Measurements from ENCODE around the gene SYT15B.
"Not testable (repeated sequence)": the region's sequence is repeated elsewhere in the genome, so short reads cannot be mapped to it uniquely, and the experiment has no call there.

SYT15B gene

DNA sequence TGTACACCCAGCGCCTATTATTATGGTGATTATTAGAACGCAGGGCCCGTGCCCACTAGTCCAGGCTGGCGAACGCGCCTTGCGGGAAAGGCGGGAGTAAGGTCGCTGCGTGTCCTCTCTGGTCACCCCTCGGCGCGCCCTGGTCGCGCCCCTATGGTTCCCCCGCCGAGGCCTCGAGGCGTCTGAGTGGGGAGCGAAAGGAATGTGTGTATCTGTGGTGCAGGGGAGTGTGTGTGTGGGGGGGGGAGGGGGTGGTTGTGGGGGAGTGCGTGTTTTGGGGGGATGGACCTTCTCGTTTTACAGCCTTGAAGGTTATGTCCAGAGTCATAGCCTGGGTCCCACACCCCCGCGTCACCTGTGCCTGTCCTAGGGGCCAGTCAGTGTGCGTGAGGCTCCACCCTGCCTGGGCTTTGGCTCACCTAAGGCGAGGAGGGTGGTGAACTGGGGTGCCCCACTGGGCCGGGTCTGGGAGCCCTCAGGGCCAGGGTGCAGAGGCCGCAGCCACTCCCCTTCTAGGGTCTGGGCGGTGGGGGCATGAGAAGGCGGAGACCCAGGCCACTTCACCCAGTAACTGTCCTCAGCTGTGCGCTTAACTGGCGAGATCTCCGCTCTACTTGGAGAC is at the start of gene SYT15B:
Gene SYT15B, minus strand, starts transcription at position 39 of the 622 bp plus-strand sequence. CDS start 952 bp downstream, outside the sequence.
- not testable (repeated sequence) for DNase-seq

DNA sequence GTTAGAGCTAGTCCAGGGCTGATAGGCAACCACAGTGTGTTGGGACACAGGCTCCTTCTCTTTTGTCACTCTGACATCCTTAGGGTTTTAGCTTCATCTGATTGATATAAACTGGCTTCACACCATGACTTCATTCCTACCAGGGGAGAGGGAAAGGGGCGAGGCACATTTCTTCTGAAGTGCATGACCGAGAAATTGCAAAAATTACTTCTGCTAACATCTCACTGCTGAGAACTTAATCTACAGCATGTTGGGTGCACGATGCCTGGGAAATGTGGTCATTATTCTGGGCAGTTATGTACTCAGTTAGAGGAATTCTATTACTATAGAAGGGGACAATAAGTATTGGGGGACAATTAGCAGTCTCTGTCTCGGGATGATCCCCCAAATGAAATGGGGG is 16.2 kb upstream of the SYT15B start:
- DNase-seq: not testable (repeated sequence)

DNA sequence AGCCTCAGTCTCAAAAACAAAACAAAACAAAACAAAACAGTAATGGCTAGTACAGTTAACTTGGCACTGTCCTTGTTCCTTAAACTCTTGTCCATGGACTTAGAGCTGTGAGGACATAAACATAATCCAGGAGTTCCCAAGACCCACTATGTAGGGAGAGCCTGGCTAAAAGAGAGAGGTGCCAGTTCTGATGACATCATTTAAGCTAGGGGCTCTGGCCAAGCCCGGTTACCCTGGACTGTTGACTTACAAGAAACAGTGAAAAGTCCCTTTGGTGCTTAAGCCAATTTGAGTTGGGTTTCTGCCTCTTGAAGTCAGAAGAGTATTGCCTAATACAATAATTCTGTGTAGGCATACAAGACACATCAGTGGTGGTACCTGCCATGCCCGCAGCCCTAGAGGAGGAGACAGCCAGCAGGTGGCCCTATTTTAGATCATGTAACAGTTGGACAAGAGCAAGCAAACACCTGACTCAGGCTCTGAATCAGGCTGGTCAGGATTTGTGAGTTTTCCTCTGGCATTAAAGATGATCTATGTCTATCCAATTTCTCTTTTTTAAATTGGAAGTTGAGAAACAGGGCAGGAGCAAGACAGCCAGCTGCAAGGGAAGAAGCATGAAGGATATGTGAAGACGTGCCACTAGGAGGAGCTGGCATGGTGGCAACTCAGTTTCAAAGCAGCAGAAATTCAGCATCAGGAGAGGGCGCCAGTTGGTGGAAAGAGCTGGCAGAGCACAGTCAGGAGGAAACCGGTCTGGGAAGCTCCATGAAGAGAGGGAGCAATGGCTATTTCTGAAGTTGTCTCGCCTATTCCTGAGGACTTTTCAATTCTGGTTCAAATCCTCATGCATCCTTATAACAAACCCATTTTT is 12.2 kb upstream of the SYT15B start:
- DNase-seq: not testable (repeated sequence)

DNA sequence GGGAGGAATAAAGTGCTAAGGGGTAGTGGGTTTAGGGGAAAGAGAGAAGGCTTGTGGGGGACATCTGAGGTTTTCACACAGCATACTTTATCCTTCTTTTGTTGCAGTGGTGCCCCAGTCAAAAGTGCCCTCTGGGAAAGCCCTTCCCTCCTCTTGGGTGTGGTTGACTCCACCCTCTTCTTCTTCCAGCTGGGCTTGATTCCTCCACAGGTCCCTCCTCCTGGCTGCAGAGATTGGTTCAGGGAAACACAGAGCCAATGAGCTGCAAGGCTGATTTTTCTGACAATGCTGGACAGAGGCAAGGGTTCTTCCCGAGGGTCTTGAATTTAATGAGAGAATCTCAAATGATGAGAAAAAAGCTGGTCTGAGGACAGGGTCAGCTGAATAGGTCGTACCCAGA is 7.4 kb upstream of the SYT15B start:
- not testable (repeated sequence) for DNase-seq

DNA sequence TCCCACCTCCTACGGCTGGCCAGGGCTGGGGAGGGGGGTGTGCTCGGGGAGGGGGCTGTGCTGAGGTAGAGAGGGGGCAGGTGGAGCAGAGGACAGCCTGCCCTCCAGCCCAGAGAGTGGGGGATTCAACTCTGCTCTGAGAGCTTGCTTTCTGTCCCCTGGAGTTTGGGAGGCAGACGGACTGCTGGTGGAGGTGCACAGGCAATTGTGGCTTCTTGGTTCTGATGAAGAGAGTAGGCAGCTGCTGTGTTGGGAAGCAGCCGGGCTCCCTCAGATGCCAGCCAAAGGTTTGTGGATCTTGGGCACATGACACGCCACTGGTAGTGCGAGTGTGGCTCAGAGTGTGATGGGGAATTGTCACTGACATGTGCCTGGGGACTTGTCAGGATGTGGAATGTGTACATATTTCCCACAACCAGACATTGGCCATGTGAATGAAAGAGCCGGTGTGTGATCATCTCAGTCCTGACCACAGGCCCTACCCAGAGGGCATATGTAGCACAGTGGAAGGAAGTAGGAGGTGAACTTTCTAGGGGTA is 5.3 kb upstream of the SYT15B start:
- DNase-seq: not testable (repeated sequence)

DNA sequence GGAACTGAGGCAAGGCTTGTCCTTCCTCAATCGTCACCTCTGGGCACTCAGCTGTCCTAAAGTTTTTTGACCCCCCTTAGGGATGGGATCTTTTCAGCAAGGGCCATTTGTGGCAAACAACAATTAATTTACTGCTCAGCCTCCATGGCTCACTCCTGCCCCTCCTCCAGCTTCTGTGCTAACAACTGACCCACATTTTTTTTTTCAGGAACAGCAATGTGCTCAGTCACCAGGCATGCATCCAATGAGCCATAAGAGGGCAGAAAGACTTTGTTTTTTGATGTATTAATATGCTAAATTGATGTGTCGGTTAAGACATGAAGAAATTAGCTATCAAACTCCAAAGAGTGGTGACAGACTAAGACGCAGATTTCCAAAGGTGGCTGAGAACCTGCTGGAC is 4.7 kb upstream of the SYT15B start:
- DNase-seq: not testable (repeated sequence)

DNA sequence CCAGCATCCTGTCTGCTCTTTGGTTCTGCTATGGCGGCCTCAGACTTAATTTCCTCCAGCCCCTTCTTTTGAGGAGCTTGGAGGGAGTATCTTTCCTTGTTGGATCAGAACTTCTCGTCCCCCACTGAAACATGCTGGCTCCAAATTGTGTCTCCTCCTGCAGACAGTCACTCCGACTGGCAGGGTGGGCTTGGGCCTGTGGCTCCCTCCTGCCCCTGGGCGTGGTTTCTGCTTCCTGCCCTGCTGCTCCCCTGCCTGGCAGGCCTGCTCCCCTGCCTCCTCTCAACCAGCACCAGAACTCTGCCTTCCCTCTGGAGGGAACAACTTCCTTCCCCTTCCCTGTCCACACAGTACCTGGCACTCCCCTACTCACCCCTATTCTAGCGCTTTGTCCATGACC is 3.8 kb upstream of the SYT15B start:
- not testable (repeated sequence) for DNase-seq

DNA sequence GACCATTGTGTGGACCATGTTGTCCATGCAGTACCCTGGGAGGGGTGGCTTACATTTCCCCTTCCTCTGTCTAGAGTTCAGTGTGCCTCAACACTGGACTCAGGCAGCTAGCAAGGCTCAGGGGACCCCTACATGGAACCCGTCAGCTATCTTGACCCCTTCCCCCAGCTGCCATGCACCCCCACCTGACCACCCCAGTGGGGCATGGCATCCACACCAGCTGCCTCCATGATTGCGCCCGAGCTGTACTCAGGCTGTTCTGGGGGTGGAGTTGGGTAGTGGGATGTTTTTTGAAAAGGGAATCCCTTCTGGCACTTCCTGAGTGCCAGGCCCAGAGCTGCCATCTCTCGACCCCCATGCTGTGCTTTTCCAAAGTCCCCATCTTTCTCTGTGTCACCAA is 1.8 kb upstream of the SYT15B start:
- DNase-seq: not testable (repeated sequence)

DNA sequence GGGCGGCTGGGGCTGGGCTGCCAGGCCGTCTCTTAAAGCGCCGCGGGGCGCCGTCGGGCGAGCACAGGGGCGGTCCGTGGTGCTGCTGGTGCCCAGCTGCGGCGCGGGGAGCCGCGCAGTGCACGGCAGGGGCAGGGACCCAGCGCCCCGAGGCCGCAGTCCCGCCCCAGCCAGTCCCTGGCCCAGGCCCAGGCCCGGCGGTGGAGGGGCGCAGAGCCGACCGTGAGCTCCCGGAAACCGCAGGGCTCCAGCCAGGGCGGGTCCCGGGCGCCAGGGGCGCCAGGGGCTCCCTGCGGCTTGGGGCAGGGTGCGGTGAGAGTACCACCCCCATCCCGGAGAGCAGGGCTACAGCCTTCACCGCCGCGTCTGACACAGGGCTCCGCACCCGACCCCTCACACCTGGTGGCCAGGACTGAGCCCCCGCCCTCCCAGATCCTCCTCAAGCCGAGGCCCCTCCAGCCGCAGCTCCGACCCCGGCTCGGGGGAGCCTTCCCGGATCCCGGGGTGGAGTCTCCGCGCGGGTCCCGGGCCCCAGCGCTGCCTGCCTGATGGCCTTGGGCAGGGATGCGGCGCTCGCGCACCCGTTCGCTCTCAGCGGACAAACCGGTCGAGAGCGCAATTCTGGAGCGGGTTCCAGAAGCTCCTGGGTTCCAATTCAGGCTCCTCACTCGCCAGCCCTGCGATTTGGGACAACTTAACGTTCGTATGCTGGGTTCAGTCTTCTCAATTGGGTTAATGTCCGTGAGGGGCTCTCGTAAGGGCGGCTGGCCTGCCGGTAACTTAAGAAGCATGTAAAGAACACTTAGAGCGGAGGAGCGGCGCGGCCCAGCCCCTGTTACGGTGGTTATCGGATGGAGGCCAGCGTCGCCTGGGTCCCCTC is 478 bp downstream of the SYT15B start:
- DNase-seq: not testable (repeated sequence)

DNA sequence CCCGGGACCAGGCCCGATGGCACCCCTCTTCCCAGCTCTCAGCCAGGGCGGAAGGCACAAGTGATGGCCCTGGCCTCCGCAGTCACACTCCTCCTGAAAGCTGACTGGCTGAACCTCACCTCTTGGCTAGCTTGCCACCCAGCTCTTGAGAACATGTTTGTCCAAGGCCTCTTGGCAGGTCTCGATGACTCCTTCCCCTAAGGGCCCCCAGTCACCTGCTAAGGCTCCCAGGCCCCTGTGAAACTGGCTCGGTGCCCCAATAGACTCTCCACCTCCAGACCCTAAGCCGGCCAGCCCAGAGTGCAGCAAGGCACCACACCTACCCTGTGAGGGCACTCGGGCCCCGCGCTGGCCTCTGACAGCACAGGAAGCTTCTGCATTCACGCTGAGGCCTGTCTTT is 4.5 kb downstream of the SYT15B start:
- not testable (repeated sequence) for DNase-seq

DNA sequence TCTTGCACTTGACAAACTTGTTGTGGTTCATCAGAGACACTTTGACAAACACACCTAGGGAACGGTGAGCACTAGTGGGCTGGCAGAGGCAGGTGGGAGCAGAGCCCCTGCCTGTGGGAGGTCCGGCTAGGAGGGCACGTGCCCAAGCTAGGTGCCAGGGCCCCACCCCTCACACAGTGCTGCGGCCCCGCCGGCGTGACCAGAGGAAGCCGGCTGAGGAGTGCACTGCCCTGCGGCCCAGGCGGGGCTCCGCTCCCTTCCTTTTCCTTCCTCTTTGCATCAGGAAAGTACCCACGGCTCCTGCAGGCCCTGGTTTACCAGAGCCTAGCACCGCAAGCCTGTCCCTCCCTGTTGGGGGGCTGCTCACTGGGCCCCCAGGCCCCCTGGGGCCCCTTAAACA is 7.2 kb downstream of the SYT15B start:
- not testable (repeated sequence) for DNase-seq

DNA sequence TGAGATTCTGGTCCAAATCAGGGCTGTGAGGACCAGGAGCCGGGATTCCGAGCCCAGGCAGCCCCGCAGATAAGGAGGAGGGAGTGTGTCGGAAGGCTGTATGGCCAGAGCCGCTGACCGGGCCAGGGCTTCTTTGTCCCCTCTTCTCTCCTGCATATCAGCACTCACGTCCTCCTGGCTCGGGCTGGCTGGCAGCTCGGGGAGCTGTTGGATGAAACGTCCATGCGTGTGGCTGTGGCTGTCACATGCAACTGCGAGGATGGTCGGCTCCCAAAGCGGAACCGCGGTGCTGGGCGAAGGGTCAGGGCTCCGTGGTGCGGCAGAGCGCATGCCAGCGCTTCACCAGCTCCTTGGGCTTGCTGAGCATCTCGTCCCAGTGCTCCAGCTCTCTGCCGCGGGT is 9.5 kb downstream of the SYT15B start:
- DNase-seq: not testable (repeated sequence)

DNA sequence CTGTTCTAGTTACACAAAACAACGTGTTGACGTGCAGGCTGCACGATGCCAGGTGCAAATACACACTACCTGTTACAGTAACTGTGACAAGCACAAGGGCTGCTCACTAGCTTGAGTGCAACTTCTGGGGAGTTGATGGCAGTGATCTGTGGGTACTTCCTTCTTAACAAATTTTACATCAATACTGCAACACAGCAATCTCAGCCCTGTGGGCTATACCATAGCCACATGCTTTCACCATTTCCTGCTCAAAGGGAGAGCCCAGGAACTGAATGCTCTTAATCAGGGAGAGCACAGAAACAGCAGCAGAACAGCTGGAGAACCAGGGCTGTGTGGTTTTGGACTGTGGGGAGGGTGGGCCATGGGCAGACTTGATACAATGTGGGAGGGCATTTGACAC is 10.2 kb downstream of the SYT15B start:
- DNase-seq: not testable (repeated sequence)

DNA sequence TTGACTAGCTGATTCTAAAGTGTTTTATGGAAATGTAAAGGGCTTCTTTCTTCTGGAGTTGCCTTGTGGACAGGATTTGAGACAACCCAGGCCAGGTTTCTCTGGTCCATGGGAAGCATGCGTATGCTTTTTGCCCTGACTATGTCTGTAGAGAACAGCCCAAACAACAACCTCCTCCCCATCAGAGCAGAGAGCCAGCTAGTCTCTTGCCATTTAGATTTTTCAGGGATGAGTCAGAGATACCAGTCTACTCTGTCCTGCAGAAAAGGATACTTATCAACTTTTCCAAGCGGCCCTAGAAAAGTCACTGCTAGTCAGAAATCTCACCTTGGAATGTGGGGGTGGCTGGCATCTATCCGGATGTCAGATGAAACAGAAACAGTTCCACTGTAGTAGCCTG is 11.6 kb downstream of the SYT15B start:
- DNase-seq: not testable (repeated sequence)

DNA sequence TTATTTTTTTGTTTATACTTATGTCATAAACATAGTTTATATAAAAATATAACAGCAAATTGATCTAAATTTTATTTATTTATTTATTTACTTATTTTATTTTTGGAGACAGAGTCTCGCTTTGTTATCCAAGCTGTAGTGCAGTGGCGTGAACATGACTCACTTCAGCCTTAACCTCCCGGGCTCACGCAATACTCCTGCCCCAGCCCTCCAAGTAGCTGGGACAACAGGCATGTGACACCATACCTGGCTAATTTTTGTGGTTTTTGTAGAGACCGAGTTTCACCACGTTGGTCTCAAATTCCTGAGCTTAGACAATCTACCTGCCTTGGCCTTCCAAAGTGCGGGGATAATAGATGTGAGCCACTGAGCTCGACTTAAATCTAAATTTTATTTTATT is 13.0 kb downstream of the SYT15B start:
- DNase-seq: not testable (repeated sequence)

DNA sequence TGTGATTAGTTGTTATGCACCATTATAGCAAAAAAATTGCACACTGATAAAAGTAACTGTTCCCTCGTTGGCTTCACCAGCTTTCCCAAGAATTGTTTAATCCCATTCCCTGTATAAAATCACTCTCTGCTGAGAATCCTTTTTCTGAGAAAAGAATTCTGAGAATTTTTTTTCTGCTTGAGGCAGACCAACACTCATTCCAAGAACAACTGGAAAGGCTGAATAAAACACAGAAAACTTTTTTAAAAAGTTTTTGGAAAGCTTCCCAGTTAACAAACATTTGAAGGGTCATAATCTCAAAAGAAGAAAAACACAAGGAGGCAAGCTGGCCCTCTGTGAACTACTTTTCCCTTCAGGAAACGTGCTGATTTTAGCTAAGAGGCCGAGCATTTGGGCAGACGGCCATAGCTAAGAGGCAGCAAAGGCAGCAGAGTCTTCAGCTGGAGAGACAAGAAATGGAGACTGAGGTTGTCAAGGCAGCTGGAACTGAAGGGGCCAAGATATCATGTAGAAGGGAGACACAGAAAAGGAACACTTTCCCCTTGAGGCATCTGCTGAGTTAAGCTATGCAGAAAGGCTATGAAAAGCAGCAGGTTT is 16.5 kb downstream of the SYT15B start:
- not testable (repeated sequence) for DNase-seq

DNA sequence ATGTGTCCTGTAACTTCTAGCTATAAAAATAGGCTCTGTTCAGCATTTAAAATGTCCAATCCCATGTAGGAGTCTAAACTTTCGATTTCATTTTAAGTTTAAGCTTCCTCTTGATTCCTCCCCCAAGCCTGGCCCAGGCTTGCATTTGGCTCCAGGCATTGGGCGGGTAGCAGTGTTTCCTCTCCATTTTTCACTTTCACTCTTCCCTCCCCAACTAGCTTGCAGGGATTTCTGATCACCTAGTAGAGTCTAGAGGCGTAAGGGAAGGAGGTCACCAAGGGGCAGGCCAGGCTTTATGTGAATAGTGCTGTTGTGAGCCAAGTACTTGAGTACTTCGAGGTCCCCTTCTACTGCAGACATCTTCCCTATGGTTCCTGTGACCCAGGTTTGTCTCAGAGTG is 18.5 kb downstream of the SYT15B start:
- not testable (repeated sequence) for DNase-seq

DNA sequence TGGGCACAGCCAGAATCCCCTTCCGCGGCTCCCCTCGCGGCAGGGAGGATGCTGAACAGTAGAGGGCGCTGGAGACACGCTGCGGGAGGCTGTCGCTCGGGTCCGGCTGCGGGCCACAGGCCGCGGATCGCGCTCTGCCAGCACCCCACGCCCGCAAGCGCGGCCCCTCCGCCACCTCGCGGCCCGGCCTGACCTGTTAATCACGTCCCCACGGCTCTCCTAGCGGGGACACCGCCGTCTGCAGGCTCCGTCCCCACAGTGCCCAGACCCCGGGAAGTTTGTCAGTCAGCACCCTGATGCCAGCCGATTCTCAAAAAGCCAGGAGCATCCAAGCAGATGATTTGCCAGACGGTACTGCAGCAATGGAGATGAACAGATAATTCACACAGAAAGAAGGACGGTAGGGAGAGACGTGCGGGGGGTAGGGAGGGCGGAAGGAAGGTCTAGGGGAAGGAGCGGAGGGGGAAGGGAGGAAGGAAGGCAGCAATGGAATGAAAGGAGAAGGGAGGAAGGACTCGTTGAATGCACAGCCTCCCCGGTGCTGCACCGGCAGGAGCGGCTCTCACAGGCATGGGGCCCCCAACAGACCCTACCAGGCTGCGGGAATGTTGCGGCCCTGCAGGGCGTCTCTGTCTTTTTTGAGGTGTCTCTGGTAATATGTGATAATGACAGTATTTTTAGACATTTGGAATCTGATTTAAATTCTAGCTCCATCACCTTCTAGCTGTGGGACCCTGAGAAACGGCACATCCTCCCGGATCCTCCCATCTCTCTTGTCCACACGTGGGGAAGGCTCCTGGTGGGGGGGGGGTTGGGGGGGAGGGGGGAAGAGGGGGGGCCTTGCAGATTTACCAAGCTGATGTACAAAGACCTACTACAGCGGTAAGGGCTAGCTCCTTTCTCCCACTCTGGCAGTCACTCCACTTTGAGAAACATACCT is 19.5 kb downstream of the SYT15B start:
- not testable (repeated sequence) for DNase-seq

DNA sequence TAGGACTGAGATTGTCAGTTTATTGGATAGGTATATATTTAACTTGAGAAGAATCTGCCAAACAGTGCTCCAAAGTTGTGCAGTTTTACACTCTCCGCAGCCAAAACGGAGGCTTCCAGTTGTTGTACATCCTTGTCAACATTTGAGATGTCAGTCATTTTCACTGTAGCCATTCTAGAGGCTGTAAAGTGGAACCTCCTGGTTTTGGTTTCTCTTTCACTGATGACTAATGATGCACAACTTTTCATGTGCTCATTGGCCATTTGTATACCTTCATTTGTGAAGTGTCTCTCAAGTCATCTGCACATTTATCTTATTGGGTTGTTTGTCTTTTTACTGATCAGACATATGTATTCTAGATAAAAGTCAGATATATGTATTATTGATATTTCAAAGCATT is 22.5 kb downstream of the SYT15B start:
- DNase-seq: not testable (repeated sequence)

DNA sequence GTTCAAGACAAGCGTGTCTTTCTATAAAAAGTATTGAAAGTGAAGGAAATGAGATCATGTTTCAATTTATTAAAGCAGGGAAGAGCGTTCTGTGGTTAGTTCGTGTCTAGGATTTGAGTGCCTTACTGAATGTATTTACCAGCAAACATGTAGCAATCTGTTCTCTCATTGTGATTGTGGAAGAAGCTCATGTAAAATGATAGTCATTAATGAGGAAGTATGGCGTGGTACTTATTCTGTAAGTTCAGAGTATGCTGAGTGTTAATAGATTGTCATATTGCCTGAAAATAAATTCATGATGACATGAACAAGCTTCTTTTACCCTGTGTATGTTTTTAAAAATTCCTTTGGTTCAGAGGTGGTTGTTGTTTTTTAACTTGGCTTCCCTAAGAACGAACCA is 32.5 kb downstream of the SYT15B start:
- not testable (repeated sequence) for DNase-seq

DNA sequence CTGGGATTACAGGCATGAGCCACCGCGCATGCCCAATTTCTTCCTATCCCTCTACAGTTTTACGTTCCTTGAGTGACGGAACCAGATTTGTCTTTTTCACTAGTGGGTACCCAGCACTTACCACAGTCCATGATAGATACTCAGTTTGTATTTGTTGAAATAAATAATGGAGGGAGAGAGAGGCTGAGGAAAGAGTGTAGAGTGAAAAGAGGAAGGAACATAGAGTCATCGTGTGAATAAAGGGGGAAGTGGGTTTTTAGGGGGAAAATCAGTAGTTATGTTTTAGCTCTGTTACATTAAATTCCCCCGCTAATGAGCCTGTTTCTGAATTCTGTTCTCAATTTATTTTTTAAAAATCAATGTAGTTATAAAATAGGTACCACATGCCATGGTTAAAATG is 37.7 kb downstream of the SYT15B start:
- not testable (repeated sequence) for DNase-seq
